ENCODE results near the gene OR10G8. TPM values are rescaled to one million over a fixed set of nuclear protein-coding genes. Genes with fewer than 3 reads are reported as not detected.
"Not testable (repeated sequence)": the region's sequence is repeated elsewhere in the genome, so short reads cannot be mapped to it uniquely, and the experiment has no call there.

OR10G8 gene
- total and polyA plus RNA-seq, 2 donors from 2014 or later = not detected

GRCh38 chr11:123995119-123995518 lies 31.5 kb upstream of the OR10G8 start, which contains the start of gene OR10G6:
Gene OR10G6 (minus strand): TSS chr11:123995161. CDS start chr11:123995161, 0 bp downstream.
- DNase-seq (no peak), FAIRE-seq (no peak)
- Histone ChIP-seq H3K4me3 (ENCODE audit: low read length in 3 of 3) (no peak within 1 kb of the TSS), H3K36me3 (ENCODE audit: control insufficient read depth in 2 of 3, insufficient read depth in 3 of 3, low read length in 3 of 3) (no peaks in the 10 kb centered on the region), H3K9me3 (ENCODE audit: control insufficient read depth in 2 of 3, insufficient read depth in 1 of 3, low read length in 3 of 3) (no peaks in the 10 kb centered on the region), H3K27ac (ENCODE audit: low read depth in 2 of 2, low read length in 2 of 2) (no peak within 1 kb of the TSS), H3K9ac (ENCODE audit: low read length in 3 of 3) (no peak within 1 kb of the TSS), H3K4me1 (ENCODE audit: control insufficient read depth in 2 of 3, insufficient read depth in 2 of 3, low read depth in 1 of 3, low read length in 3 of 3) (no peaks in the 10 kb centered on the region), H3K27me3 (ENCODE audit: control insufficient read depth, insufficient read depth, low read length) (no peaks in the 10 kb centered on the region)
- intact Hi-C loops (cut with DNase I) = no loop called here
- TF ChIP-seq CTCF (IDR thresholded peaks at IDR 0.05; ENCODE audit: borderline replicate concordance, extremely low read depth, insufficient read depth) = no peak

GRCh38 chr11:124012697-124013096 lies 13.9 kb upstream of the OR10G8 start, which contains the start of gene OR10G4:
Gene OR10G4 (plus strand): TSS chr11:124012997. CDS start chr11:124015575, 2,578 bp downstream.
- FAIRE-seq = no peak
- Histone ChIP-seq H3K9ac (ENCODE audit: low read length in 3 of 3) (no peak within 1 kb of the TSS), H3K36me3 (ENCODE audit: control insufficient read depth in 2 of 3, insufficient read depth in 3 of 3, low read length in 3 of 3) (no peaks in the 10 kb centered on the region), H3K4me1 (ENCODE audit: control insufficient read depth in 2 of 3, insufficient read depth in 2 of 3, low read depth in 1 of 3, low read length in 3 of 3) (no peaks in the 10 kb centered on the region), H3K9me3 (ENCODE audit: control insufficient read depth in 2 of 3, insufficient read depth in 1 of 3, low read length in 3 of 3) (no peaks in the 10 kb centered on the region), H3K4me3 (ENCODE audit: low read length in 3 of 3) (no peak within 1 kb of the TSS), H3K27me3 (ENCODE audit: control insufficient read depth, insufficient read depth, low read length) (no peaks in the 10 kb centered on the region), H3K27ac (ENCODE audit: low read depth in 2 of 2, low read length in 2 of 2) (no peak within 1 kb of the TSS)
- DNase-seq = no peak
- TF ChIP-seq CTCF (IDR thresholded peaks at IDR 0.05; ENCODE audit: borderline replicate concordance, extremely low read depth, insufficient read depth) = no peak
- intact Hi-C loops (cut with DNase I) = no loop called here

GRCh38 chr11:124015837-124016236 lies 10.8 kb upstream of the OR10G8 start:
- FAIRE-seq, DNase-seq: not testable (repeated sequence)

GRCh38 chr11:124036666-124037065 lies 10.1 kb downstream of the OR10G8 start:
- no peaks in the 10 kb centered on the region for H3K9me3 ChIP-seq (ENCODE audit: control insufficient read depth in 2 of 3, insufficient read depth in 1 of 3, low read length in 3 of 3)
- FAIRE-seq (no peak), DNase-seq (no peak)
- H3K27ac ChIP-seq (ENCODE audit: low read depth in 2 of 2, low read length in 2 of 2) = no peak overlapping the region
- H3K4me1 ChIP-seq (ENCODE audit: control insufficient read depth in 2 of 3, insufficient read depth in 2 of 3, low read depth in 1 of 3, low read length in 3 of 3) = no peaks in the 10 kb centered on the region
- H3K27me3 ChIP-seq (ENCODE audit: control insufficient read depth, insufficient read depth, low read length) = no peaks in the 10 kb centered on the region
- no peaks in the 10 kb centered on the region for H3K36me3 ChIP-seq (ENCODE audit: control insufficient read depth in 2 of 3, insufficient read depth in 3 of 3, low read length in 3 of 3)
- intact Hi-C loops (cut with DNase I) = no loop called here
- TF ChIP-seq CTCF (IDR thresholded peaks at IDR 0.05; ENCODE audit: borderline replicate concordance, extremely low read depth, insufficient read depth) = no peak
- no peak overlapping the region for H3K4me3 ChIP-seq (ENCODE audit: low read length in 3 of 3)
- H3K9ac ChIP-seq (ENCODE audit: low read length in 3 of 3) = no peak overlapping the region

More at GRCh38 chr11:124015837-124016236, 10.8 kb upstream of the OR10G8 start:
- intact Hi-C loops (cut with DNase I); H3K9me3 ChIP-seq (ENCODE audit: control insufficient read depth in 2 of 3, insufficient read depth in 1 of 3, low read length in 3 of 3); H3K9ac ChIP-seq (ENCODE audit: low read length in 3 of 3); H3K27ac ChIP-seq (ENCODE audit: low read depth in 2 of 2, low read length in 2 of 2); H3K27me3 ChIP-seq (ENCODE audit: control insufficient read depth, insufficient read depth, low read length); H3K36me3 ChIP-seq (ENCODE audit: control insufficient read depth in 2 of 3, insufficient read depth in 3 of 3, low read length in 3 of 3); H3K4me3 ChIP-seq (ENCODE audit: low read length in 3 of 3); H3K4me1 ChIP-seq (ENCODE audit: control insufficient read depth in 2 of 3, insufficient read depth in 2 of 3, low read depth in 1 of 3, low read length in 3 of 3): not testable (repeated sequence)

Measured in kidney (tissue), 14 donors.